ENCODE measurements around the gene PAQR7.
A peak's percentile ranks its signal among the peaks of the same experiment; 100 is the strongest.
"Not testable (repeated sequence)": the region's sequence is repeated elsewhere in the genome, so short reads cannot be mapped to it uniquely, and the experiment has no call there.

PAQR7 gene

DNA sequence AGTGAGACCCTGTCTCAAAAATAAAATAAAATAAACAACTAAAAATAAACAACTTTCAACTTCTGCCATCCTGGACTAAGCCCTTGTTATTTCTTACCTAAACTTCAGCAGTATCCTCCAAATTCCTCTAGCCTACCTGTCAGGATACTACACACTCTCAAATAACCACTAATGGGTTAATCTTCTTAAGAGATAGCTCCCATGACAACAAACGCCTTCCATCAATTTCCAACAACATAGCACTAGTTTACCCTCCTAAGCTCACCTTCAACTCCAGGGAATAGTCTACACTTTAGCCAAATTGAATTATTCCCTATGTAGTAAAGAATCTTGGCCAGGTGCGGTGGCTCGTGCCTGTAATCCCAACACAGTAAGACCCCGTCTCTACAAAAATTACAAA, 27.6 kb downstream of the PAQR7 start:
- DNase-seq (ENCODE audit: low read depth in 2 of 2): no peak

DNA sequence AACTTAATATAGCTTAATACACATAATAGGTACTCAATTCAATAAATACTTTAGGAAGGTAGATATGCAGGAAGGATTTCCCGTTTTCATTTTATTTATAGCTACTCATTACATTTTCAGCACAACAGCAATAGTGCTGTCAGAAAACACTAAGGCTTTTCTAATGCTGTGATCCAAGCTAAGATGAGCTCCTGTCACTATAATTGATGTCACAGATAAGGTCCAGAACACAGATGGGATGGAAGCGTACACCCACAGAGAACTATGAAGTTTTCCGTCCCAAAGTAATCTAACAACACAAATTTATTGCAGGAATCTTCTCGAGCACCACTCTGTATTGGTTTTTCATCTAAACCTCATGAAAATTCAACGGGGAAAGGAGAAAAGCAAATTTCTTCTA, 29.8 kb downstream of the PAQR7 start:
- no peak for DNase-seq (ENCODE audit: low read depth in 2 of 2)

DNA sequence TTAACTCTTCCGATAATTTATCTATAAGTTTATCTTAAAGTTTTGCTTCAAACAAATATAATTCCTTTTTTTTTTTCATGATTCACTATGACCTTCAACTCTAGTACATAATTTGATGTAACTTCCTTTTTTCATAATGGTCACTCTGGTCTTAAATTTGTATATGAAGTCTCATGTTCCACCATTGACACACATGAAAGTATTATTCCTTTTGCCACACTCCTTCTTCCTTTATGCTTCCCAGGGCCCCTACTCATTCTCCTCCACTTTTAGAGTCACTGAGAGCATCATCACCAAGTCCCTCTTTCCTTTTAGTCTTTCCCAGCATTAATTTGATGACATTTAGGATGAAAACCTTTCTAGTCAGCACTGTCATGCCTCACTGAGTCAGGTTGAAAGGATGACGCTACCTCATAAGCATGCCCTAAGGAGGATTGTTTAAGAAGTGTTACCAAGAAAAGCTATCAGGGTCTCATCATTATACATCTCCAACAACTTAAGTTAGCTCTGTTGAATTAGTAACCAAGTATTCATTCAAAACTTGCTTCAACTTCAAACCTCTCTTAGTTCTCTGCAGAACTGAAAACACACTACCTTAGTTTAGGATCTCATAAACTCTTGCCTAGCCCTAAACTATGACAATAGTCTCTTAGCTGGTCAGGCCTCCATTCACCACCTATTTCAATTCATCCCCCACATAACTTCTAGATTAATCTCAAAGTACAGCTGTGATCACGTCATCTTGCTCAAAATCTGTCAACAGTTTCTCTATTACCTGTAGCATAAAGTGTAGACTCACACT, 30.8 kb downstream of the PAQR7 start:
- DNase-seq (ENCODE audit: low read depth in 2 of 2): no peak

DNA sequence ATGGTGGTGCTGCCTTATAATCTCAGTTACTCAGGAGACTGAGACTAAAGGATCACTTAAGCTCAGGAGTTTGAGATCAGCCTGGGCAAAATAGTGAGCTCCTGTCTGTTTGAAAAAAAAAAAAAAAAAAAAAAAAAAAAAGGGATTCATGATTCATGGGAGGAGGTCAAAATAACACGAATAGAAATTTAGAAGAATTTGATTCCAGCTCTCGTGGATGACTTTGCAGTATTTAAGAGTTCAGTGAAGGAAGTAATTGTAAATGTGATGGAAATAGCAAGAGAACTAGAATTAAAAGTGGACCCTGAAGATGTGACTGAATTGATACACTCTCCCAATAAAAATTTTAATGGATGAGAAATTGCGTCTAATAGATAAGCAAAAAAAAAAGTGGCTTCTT, 32.0 kb downstream of the PAQR7 start:
- DNase-seq (ENCODE audit: low read depth in 2 of 2): no peak

DNA sequence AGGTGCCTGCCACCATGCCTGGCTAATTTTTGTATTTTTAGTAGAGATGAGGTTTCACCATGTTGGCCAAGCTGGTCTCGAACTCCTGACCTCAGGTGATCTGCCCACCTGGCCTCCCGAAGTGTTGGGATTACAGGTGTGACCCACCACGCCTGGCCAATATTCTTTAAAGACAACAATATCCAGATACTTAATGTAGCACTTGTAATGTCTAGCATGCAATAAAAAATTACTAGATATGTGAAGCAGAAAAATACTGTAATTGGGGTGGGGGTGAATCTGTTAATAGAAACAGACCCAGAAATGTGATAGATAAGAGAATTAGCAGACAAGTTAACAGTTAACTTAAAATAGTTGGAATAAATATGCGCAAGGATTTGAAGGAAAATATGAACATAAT, 35.7 kb downstream of the PAQR7 start:
- DNase-seq (ENCODE audit: low read depth in 2 of 2): not testable (repeated sequence)

DNA sequence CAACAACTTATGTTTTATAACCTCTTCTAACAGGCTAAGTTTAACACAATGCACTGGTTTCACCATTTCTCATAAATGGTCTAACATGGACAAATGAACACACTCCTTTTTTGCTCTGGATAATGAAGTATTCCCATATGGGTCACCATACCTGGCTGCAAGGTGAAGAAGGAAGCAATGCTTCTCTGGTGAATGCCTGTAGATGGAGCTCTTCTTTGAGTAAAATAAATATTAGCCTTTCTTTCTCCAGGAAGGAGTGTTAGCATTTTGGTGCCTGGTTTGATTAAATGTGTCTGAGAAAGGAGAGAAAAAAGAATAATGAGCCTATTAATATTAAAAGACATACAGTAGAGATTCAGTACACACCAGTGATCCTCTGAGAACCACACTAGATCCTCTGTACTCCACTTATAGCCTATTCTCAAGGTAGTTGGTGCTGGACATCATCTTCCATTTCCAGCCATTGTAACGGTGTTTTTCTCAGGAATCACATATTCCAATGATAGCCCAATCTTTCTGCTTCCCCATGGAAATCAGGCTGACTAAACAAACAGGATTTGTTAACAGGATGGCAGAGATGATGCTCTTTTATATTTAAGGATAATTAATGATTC, 38.1 kb downstream of the PAQR7 start:
- DNase-seq (ENCODE audit: low read depth in 2 of 2): no peak

DNA sequence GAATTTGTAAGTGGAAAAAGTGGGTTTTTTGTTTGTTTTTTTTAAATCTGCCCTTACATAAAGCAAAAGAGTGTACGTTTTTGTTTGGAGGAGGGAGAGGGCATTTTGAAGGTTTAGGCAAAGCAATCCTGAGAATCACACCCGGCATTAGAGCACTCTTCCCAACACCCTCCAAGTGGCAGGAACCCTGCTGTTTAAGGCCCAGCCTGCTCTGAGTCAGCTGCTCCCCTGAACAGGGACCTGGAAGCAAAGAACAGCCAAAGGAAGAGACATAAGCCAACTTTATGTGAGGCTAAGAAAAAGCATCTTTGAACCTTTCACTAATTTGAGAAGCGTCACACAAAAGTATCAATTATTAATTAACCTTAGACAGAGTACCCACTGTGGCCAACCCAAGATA, 38.8 kb downstream of the PAQR7 start:
- no peak for DNase-seq (ENCODE audit: low read depth in 2 of 2)

DNA sequence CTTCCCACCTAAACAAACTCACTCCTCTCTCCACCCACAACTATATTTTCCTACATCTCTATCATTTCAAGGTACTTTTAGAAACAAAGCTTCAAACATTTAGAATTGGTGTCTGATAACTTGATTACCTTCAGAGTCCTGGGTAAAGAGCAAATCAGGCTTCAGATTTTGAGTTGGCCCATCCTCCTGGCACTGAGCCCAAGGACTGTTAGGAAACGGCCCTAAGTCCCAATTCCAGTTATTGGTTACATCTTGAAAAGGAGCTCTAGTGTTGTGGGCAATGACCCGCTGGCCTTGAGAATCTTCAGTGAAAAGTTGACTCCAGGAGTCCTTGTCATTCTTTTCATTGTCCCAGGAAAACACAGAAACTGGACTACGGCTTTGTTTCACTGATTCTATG, 40.6 kb downstream of the PAQR7 start:
- DNase-seq (ENCODE audit: low read depth in 2 of 2): no peak

DNA sequence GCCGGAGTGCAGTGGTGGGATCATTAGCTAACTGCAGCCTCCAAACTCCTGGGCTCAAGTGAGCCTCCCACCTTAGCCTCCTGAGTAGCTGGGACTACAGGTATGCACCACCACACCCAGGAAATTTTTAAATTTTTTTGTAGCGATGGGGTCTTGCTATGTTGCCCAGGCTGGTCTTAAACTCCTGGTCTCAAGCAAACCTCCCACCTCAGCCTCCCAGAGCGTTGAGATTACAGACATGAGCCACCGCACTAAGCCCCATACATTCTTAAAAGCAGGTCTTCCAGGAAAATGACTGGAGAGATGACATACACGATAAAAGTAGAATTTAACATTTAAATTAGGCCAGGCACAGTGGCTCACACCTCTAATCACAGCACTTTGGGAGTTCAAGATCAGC, 42.4 kb downstream of the PAQR7 start:
- no peak for DNase-seq (ENCODE audit: low read depth in 2 of 2)

DNA sequence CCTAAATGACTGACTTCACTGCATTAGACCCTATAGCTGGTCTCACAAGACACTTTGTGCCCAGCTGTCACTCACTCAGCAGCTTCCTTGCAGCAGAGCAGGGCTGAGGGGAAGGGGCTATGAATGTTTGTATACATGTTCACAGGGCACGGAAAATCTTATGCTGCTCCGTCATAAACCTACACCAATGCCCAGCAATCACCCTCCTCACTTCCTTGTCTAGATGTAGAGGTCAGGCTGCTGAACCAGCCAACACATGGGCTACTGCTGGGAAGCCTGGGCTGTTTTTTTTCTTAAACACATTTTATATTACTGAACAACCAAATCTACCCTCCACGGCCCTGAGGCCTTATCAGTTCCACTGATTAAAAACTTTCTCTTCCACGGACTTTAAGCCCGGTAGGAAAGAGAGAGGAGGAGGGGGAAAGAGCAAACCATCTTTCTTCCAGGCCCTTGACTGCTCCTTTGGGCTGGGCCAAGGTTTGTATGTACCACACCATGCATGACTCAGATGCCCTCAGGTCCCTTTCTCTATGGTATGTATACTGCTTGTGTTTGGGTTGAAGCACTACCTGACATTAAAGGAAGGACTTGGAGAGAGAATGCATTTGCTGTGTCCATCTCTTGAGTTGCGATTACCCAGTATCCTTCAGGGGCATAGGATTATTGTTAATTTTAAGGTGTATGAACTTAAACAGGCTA, 43.0 kb downstream of the PAQR7 start:
- DNase-seq (ENCODE audit: low read depth in 2 of 2): no peak

DNA sequence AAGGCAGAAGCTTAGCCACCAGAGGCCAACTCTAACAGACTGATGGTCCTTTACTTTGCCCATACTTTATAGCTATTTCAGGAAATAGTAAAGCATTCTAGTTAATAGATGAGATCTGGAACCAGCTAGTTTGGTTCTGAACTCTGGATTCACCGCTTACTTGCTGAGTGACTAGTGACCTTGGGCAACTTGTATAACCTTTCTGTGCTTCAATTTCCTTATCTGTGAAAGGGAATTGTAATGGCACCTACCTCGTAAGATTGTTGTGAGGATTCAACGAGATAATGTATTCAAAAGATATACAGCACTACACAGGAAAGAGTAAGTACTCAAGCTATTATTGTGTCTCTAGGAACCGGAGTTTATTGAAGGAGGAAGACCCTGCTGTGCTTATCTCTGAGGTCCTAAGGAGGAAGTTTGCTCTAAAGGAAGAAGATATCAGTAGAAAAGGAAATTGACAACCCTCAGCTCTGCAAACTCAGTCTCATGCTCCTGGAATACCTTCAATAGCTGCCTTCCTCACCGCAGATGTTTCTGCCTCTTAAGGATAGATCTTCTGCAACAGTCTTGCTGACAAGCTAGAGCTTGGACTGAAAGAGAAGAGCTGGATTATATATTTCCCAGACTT, 43.8 kb downstream of the PAQR7 start:
- no peak for DNase-seq (ENCODE audit: low read depth in 2 of 2)

DNA sequence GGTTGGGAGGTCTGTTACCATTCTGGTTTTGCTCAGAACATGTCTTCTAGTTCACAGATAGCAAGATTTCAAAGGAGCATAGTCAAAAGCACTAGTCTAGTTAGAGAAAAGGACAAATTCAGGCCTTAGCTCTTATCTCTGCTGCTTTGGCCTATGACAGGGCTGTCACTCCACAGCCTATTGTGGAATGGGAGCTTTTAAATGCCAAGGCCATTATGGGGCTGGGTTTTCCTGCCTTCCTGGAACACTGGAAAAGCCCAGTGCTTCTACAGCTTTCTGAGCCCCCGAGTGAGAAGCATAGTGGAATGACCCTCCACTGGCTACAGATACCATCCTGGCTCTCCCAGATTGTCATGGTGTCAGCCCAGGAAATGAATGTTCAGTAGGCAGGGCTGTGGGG, 46.5 kb downstream of the PAQR7 start:
- no peak for DNase-seq (ENCODE audit: low read depth in 2 of 2)

DNA sequence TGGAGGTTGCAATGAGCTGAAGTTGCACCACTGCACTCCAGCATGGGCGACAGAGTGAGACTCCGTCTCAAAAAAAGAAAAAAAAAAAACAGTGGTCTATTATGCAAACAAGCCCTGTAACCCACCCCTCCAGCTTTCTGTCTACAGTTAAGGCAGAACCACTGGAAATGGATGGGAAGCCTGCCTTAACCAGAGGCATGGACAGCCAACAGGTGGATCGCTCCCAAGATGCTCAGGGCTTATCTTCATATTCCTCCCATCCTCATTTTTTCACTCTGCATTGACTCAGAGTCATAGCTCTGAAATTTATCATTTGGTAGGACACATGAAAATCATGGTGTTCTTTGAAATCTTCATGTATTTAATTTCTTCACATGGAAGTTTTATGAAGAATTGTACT, 47.0 kb downstream of the PAQR7 start:
- DNase-seq (ENCODE audit: low read depth in 2 of 2): no peak

DNA sequence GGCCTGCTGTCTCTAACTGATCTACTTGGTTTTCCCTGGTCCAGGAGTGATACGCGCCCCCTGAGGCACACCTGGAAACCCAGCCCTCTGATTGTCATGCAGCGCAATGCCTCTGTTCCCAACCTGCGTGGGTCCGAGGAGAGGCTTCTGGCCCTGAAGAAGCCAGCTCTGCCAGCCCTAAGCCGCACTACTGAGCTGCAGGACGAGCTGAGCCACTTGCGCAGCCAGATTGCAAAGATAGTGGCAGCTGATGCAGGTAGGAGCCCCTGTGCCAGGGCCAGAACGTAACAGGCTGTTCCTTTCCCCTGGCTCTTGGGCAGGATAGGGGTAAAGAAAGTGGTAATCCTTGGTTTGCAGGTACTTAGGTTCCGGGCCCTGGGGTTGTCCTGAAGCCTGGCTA, 48.9 kb downstream of the PAQR7 start:
- no peak for DNase-seq (ENCODE audit: low read depth in 2 of 2)

DNA sequence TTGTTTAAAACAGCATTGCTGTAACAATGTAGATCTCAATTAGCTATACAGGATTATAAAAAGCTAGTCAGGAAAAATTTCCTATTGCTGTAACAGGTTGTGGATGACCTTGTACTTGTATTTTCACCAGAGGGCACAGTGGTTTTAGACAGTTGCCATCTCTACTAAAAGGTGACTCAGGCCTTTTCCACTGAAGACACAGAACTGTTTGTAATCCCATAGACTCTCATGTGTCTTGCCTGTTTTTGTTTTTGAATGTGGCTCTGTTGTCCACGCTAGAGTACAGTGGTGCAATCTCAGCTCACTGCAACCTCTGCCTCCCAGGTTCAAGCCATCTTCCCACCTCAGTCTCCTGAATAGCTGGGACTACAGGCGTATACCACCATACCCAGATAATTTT, 49.9 kb downstream of the PAQR7 start:
- no peak for DNase-seq (ENCODE audit: low read depth in 2 of 2)

DNA sequence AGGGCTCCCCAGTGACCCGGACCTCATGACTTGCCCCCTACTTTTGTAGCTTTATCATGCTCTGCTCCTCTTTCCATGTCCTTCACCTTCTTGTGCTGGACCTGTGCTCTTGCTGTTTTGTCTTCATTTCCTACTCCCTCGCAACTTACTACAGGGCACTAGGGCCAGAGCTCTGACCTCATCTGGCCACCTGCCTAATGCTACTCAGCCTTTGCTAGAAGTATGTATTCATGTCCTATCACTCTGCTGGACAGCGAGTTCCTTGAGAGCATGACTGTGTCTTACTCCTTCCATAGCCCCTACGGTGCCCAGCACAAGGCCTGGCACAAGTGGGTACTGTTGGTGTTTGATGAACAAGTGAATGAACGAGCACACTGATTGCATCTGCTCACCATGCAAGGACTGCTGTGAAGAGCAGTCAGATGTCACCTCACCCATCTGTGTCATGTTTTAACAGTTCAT, 53.8 kb downstream of the PAQR7 start:
- no peak for DNase-seq (ENCODE audit: low read depth in 2 of 2)

DNA sequence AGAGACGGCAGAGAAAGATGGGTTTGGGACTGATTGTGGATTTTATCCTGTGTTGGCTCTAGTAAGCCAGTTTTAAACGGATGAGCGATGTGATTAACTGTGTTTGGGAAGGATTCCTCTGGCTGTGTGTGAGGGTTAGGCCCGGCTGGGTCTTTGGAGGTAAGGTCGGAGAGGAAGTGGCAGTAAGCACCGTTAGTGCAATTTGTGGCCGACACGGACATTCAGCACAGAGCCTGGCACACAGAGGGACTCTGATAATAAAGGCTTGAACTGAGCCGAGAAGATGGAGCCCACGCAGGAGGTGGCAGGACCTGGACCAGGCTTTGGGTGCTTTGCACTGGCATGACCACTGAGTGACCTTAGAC, 54.4 kb downstream of the PAQR7 start:
- no peak for DNase-seq (ENCODE audit: low read depth in 2 of 2)

DNA sequence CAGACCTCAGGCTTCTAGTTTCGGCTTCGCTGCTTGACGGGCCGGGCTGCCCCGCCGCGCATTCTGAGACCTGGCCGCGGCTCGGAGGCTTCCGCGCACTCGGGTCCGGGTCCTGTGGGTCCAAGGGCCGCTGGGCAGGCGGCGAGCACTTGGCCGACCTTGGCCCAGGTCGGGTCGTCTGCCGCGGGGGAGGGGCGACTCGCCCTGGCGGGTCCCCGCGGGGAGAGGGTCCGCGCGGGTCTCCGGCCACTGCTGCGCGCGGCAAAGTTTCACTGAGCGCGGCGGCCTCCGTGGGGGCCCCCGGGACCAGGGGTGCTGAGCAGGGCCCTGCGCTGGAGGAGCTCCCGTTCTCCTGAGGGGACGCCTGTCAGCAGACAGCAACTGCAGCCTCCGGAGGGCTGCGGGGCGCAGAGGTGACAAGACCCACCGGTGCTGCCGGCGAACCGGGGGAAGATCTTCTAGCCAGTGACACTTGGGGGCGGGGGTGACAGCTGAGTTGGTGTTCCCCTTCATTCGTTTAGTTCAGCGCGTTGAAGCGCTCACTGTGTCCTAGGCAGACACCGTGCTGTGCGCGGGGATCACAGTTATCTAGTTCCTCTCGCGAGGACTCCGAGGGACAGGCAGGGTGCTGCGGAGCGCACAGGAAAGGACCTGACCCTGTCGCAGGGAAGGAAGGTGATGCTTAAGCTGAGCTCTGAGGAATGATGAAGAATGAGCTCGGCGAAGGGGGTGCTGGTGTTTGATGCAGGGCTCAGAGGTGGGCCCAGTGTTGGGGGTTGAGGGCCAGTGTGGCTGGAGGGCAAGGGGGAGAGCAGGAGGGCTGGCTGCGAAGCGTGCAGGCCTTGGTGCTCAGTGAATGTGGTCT, 55.0 kb downstream of the PAQR7 start:
- no peak for DNase-seq (ENCODE audit: low read depth in 2 of 2)

DNA sequence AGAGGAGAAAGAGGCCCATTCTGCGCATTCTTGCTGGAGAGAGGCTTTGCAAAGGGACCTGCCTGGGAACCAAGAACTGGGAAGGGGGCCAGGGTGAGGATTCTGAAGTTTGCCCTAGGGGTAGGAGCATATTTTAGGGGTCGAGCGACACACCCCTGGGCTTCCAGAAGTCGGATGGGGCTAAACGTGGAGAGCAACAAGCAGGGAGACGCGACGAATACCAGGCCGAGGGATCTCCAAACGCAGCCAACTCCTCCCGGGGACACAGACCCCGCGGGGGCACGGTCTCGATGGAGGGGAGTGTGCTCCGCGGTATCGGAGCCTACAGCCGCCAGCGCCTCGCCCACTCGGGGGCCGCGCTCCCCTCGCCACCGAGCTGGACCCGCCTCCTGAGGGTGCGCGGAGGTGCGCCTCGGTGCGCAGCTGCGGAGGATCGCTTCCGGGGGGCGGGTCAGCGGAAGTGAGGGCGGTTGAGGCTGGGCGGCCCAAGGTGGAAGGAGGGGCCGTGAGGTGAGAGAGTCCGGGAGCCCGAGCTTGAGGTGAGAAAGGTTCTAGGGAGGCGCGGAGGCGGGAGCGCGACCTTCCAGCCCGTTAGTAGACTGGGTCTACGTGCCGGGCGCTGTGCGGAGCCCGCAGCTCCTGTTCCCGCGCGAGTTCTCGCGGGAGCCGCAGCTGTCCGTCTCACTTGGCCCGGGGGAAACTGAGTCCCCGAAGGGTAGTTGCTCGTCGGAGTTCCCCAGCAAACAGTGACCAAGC, 55.8 kb downstream of the PAQR7 start, which contains the start of gene MTFR1L:
TSS of gene MTFR1L (plus strand) at position 464 of the 756 bp plus-strand sequence. CDS start 3,151 bp downstream, outside the sequence.
- DNase-seq (ENCODE audit: low read depth in 2 of 2): peak; percentile 32 to 43

DNA sequence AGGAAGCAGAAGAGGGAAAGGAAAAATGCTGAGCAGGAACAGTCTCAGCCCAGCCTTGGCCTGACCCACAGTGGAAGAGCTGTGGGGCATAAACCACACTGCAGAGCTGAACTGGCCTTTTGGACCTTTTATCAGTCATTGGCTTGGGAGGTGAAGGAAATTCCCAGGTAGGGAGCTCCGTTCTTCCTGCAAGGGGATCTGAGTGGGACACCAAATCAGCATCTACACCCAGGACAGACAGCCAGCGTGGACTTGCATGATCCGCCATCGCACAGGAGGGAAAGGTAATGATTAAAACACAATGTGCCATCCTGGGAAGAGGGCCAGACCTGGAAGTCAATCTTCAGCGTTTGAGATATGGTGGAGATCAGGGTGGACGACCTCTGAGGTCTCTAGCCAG, 56.9 kb downstream of the PAQR7 start:
- DNase-seq (ENCODE audit: low read depth in 2 of 2): no peak
